GM18526 (cell line): ENCODE results near the gene SLC25A22.

ENCODE experiments used
- POLR2A ChIP-seq: IDR thresholded peaks from 3 replicates; pipeline ENCODE4 v1.6.1; 2011; ENCODE audit not compliant: insufficient read length; ENCODE audit errors: extremely low read depth

The SLC25A22 gene

DNA sequence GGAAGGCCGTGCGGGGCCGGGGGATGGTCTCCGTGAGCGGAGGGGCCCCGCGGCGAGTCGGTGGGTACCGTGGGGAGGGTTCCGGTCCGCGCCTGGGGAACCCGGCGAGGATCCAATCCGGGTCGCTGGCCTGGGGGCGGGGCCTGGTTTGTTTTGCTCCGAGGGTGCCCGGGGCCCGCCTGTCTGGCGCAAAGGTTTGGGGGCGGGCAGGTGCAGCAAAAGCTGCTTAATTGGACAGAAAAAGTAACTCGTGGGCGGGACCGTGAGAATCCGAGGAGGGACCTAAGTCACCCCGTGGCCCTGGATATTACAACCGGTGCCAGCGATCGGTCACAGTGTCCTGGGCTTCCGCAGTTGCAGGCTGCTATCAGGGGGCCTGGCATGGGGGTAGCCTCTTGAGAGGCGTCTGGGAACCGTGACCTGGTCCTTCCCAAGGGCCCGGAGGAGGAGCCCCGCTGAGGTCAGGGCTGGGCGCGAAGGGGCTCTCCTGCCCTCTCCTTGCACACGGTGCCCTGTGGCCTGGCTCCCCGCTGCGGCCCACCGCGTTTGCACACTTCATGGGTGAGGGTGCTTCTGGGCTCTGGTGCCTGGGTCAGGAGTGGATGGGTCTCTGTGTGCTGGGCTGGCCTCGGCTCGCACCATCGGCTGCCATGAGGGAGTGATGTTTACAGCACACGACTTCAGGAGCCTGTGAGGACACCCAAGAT lies 22.0 kb upstream of the SLC25A22 start:
- no peak for TF ChIP-seq POLR2A

DNA sequence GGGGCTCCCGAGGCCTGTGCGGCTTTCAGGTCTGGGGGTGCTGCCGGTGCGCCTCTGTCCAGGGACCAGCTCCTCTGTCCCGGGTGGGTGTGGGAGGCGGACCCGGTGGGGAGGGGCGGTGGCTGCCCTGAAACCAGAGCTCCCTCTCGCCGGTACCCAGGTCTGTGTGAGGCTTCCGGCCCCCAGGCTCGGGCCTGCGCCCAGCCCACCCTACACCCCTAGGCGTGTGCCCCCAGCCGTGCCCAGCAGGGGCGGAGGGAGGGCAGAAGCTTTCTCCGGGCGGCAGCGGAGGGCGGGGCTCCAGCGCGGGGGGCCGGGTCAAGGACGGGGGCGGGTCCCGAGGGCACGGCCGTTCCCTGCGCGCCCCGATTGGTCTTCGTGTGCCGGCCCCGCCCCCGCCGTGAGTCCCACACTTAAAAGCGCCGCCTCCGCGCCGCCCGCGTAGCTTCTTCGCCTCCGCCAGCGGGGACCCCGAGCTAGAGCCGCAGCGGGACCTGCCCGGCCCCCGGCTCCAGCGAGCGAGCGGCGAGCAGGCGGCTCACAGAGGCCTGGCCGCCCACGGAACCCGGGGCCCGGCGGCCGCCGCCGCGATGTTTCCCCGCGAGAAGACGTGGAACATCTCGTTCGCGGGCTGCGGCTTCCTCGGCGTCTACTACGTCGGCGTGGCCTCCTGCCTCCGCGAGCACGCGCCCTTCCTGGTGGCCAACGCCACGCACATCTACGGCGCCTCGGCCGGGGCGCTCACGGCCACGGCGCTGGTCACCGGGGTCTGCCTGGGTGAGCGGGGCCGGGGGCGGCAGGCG lies 21.2 kb upstream of the SLC25A22 start:
- TF ChIP-seq POLR2A, result peak; percentile 93

- no peak for TF ChIP-seq POLR2A
Measured at GRCh38 chr11:818396-819128, 20.5 kb upstream of the SLC25A22 start, which contains the start of gene PNPLA2. TSS of gene PNPLA2 (plus strand) at chr11:818914. CDS start at chr11:819719, 805 bp downstream.

DNA sequence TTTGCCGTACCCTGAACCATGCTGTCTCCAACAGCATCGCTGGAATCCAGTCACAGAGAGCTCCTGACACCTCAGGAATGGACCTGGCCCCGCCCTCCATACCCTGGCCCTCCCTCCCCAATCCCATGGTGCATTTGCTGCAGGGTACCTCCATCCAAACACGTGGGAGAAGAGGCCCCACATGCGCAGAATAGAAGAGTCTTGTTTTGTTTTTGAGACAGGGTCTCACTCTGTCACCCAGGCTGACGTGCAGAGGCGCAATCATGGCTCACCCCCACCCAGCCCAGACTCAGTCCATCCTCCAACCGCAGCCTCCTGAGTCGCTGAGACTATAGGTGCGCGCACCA lies 18.3 kb upstream of the SLC25A22 start:
- TF ChIP-seq POLR2A, result no peak

DNA sequence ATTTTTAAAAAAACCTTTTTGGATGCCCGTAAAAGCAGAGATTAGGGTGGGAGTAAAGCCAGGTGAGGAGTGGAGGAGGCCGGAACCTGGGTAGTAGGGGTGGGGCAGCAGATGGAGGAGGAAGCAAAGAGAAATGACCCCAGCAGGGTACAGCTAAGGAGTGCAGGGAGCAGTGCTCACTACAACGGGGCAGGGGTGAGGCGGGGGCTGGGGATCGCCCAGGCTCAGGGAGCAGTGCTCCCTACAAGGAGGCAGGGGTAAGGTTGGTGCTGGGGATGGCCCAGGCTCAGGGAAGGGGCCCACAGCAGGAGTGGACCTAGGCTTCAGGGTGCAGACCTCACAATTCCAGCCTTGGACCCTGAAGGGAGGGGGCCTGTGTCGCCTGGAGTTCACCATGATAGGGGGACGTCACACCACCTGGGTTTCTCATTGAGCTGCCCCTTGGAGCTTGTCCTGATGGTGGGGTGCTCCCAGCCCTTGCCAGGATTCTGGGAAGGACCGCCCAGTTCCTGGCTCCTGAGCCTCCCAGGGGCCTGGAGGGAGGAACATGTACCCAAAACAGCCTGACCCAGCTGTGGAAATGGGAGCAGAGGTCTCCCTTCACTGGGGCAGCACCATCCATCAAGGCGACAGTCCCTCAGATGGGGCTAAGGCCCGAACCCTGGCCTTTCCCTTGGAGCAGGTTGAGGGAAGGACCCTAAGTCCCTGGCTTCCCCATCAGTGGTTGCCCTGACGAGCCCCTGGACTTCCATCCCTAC lies 17.8 kb upstream of the SLC25A22 start:
- TF ChIP-seq POLR2A, result no peak

DNA sequence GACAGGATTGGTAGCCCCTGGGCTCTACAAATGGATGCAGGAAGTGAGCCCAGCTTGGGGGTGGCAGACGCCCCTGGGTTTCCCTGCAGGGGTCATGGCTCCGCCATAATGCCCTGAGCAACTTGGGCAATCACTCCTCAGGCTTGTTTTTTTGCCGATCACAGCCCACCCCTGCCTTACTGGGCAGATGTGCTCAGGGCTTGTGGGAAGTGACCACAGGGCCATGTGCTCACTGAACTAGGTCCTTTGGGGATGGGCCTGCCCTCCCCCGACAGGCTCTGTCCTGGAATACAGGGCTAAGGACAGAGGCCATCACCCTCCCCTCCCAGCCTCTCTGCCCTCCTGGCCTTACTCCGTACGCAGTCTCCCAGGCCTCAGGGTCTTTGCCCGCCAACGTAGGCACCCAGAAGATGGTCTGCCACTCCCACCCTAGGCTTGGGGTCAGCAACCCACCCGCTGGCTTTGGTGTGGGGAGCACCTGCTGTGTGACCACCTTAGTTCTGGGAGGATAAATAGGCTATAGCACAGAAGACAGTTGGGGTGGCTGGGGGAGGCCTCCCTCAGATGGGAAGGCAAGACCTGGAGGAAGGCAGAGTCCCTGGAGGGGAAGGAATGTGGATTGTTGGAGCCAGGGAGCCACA lies 15.5 kb upstream of the SLC25A22 start:
- TF ChIP-seq POLR2A, result peak; percentile 39

GRCh38 chr11:813072-813455 lies 15.0 kb upstream of the SLC25A22 start:
- no peak for TF ChIP-seq POLR2A

- no peak for TF ChIP-seq POLR2A
Measured at GRCh38 chr11:812390-812789, 14.3 kb upstream of the SLC25A22 start.

- TF ChIP-seq POLR2A, result no peak
Measured at GRCh38 chr11:811446-812245, 13.6 kb upstream of the SLC25A22 start.

DNA sequence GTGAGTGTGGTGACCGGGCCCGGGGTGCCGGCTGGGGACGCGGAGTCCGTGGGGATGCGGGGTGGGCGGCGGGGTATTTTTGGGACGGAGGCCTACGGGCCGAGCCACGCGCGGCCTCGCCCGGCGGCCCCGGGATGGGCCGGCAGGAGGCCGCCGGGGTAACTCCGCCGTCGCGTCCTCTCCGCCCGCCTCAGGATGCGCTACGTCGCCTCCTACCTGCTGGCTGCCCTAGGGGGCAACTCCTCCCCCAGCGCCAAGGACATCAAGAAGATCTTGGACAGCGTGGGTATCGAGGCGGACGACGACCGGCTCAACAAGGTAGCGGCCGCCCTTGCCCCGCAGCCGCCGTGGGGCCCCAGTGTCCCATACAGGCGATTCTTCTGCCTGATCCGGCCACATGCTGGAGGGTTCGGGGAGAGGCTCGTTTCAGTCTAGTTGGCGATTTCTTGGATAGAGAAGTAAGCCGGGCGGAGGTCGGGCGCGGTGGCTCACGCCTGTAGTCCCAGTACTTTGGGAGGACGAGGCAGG lies 12.0 kb upstream of the SLC25A22 start:
- no peak for TF ChIP-seq POLR2A

DNA sequence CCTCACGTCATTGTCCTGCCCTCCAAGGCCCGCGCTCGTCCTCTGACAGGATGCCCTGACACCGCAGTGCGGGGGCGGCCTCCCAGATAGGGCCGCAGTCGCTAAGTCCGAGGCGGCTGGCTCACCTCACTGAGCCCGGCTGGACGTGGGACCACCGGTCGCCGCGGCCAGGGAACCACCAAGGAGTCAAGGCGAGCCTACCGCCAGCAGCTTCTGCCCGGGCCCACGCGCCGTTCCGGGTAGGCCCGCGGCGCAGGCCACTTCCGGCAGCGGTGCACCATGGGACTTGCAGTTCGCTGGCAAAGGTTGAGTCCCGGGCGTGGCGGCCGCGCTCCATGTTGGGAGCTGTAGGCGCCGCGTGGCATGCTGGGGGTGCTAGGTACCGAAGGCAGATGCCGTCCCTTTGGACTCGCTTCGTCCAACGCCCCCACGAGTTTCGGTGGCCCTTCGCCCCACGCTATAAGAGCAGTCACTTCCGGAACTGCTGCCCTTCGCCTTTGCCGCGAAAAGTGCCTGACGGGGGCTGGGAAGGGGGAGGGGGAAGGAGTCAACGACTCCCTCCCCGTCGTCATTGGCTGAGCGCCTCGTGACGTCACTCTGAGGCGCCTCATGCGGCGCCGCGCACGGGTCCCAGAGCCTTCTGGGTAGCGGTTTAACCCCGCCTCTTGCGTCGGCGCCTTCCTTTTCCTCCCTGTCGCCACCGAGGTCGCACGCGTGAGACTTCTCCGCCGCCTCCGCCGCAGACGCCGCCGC lies 11.4 kb upstream of the SLC25A22 start, which contains the start of gene RPLP2:
Gene RPLP2 (plus strand): TSS at position 681 of the 753 bp plus-strand sequence. CDS start 268 bp downstream, outside the sequence.
- peak; percentile 93 for TF ChIP-seq POLR2A

- TF ChIP-seq POLR2A, result no peak
Measured at GRCh38 chr11:808427-809286, 10.6 kb upstream of the SLC25A22 start.
